ENCODE measurements around the gene RNF4.

- no peak for TF ChIP-seq CTCF (conservative IDR thresholded peaks at IDR 0.05 in 1 of 2, IDR thresholded peaks at IDR 0.05 in 1 of 2; ENCODE audit: low read depth in 1 of 2, low read length in 2 of 2)
- no peak for TF ChIP-seq EZH2 (IDR thresholded peaks at IDR 0.05; ENCODE audit: low read length, missing control alignments)
Measured at GRCh38 chr4:2436761-2437474, 32.0 kb upstream of the RNF4 start.

All from fibroblast of lung (primary cell).